Urothelium cell line (cell line): ENCODE results near the gene RELA.
"Not testable (repeated sequence)": the region's sequence is repeated elsewhere in the genome, so short reads cannot be mapped to it uniquely, and the experiment has no call there.

Experiments used
- DNase-seq: peaks from one replicate; pipeline ENCODE4 v3.0.0; 2011; ENCODE audit warnings: low spot score, mixed read lengths
- FAIRE-seq: peaks from 2 replicates; lab custom pipeline; 2011; peaks lifted over from hg19 to GRCh38; lab: Jason Lieb, UNC

RELA gene

DNA sequence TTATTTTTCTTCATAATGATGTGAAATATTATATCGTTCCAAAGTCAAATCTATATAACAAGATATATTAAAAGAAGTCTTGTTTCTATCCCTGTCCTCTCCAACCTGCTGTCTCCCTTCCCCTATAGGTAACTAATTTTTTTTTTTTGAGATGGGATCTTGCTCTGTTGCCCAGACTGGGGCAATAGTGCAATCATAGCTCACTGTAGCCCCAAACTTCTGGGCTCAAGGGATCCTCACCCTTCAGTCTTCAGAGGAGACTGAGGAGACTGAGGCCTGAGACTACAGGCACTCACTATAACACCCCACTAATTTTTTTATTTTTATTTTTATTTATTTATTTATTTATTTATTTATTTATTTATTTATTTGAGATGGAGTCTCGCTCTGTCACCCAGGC lies 10.3 kb upstream of the RELA start:
- no peak for FAIRE-seq
- no peak for DNase-seq

DNA sequence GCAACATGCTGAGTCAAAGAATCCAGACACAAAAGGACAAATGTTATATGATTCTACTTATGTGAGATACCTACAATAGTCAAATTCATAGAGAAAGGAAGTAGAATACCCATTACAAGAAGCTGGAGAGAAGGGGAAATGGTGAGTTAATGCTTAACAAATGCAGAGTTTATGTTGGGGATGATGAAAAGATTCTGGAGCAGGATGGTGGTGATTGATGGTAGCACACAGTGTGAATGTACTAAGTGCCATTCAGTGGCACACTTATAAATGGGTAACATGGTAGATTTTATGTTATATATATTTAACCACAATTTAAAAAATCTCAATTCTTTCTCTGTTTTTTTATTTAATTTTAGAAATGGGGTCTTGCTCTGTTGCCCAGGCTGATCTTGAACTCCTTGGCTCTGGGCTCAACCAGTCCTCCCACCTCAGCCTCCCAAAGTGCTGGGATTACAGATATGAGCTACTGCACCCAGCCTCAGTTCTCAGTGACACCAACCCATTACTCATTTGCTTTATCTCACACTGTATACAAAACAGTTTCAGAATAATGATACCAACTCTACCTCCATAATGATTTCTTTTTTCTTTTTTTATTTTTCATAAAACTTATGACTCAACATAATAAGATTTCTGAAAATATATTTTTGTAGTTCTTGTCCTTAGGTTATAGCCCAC lies 9.6 kb upstream of the RELA start:
- FAIRE-seq (no peak), DNase-seq (no peak)

DNA sequence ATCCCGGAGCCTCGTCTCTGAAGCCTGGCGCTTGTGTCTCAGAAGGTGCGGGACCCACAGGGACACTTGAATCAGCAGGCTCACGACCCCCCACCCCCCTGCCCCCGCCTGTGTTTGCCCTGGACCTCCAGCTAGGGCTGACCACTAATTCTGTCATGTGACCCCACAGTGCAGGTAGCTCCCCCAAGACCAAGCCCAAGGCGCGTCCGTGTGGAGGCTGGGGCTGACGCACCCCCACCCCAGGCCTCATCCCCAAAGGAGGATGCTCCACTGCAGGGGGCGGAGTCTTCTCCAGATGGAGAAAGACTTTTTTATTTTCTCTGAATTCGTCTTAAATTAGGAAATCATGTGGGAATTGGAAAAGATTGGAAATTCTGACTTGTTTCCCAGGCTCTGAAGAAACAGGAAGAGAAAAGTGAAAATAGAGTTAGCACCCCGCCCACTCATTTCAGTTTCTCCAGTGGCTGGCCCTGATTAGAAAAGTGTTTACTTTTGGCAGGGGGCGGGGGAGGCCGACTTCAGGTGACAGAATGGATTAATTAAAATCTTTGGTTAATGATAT lies 1.0 kb upstream of the RELA start:
- FAIRE-seq, result no peak
- DNase-seq, result peak; percentile 57

DNA sequence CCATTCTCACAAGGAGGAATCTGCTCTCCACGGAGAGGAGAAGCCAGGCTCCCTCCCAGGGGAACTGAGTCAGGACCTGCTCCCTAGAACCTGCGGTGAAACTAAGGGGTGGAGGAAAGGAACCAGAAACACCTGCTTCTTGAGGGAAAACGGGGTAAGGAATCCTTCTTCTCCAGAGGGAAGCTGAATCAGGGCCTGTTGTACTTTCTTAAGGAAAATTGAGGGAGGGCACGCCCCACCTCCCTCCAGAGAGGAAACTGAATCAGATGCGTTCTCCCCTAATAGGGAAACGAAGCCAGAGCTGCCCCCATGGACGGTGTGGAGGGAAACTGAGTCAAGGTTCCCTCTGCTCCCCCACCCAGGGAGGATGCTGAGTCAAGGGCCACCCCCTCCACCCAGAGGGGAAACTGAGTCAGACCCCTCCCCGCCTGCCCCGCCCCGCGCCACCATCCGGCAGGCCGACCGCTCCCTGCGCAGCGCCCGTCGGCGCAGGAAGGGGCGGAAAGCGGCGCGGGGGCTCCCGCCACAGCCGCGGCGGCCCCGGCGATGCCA lies 393 bp downstream of the RELA start:
- no peak for DNase-seq
- no peak for FAIRE-seq

DNA sequence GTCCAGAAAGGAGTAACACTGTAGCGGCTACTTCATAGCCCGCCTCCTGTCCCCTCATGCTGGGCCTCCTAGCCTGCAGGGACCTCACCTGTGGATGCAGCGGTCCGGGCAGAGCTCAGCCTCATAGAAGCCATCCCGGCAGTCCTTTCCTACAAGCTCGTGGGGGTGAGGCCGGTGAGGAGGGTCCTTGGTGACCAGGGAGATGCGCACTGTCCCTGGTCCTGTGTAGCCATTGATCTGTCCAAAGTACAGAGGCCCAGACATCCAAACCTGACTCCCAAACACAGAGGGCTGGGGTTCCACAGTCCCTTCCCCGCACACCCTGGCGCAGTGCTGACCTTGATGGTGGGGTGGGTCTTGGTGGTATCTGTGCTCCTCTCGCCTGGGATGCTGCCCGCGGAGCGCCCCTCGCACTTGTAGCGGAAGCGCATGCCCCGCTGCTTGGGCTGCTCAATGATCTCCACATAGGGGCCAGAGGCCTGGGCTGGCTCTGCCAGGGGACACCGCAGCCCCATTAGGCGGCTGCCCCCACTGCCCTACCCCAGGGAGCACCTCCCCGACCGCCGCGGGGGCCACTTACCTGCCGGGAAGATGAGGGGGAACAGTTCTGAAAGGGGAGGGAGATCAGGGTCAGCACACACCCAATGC lies 993 bp downstream of the RELA start:
- no peak for FAIRE-seq

DNA sequence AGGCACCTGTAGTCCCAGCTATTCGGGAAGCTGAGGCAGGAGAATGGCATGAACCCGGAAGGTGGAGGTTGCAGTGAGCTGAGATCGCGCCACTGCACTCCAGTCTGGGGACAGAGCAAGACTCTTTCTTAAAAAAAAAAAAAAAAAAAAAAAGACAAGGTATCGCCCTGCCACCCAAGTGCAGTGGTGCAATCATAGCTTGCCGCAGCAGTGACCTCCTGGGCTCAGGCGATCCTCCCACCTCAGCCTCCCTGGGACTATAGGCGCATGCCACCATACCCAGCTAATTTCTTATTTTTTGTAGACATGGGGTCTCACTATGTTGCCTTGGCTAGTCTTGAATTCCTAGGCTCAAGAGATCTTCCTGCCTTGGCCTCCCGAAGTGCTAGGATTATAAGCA lies 1.8 kb downstream of the RELA start:
- FAIRE-seq, DNase-seq: not testable (repeated sequence)

More for the DNA sequence above, 993 bp downstream of the RELA start:
- DNase-seq, result no peak

DNA sequence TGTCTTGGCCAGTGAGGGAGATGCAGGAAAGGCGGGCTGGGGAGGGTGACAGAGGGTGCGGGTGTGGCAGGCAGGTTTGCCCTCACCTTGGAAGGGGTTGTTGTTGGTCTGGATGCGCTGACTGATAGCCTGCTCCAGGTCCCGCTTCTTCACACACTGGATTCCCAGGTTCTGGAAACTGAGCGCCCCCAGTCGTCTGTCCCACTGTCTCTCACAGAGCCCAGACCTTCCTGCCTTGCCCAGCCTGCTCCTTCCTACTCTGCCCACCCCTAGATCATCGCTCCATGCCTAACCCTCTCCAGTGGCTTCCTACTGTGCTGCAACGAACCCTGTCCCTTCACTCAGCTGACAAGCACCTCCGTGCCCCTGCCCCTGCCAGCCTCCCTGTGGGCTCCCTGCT lies 2.7 kb downstream of the RELA start:
- no peak for DNase-seq
- no peak for FAIRE-seq

DNA sequence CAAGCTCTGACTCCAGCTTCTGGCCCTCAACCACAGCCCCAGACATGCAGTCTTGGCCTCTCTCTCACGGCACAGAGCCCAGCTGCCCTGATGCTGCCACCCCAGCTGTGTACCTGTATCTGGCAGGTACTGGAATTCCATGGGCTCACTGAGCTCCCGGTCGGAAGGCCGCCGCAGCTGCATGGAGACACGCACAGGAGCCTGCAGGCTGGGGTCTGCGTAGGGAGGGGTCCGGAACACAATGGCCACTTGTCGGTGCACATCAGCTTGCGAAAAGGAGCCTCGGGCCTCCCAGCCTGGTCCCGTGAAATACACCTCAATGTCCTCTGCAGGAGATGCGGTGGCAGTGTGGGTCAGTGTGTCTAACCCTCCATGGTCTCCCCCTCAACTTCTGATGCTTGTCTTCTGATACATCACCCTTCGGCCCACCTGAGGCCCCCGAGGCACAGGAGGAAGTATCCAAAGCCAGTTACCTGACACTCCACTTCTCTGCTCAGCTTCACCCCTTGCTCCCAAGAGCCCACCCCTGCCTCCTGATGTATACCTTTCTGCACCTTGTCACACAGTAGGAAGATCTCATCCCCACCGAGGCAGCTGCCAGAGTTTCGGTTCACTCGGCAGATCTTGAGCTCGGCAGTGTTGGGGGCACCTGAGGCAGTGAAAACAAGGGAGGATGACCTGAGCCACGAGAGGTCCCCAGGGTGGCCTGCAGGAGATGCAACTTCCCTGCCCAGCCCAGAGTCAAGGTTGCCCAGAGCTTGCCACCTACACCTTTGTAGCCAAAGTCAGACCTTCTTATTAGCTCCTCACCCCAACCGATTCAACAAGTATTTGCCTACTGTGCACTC lies 4.3 kb downstream of the RELA start:
- FAIRE-seq (no peak), DNase-seq (no peak)

DNA sequence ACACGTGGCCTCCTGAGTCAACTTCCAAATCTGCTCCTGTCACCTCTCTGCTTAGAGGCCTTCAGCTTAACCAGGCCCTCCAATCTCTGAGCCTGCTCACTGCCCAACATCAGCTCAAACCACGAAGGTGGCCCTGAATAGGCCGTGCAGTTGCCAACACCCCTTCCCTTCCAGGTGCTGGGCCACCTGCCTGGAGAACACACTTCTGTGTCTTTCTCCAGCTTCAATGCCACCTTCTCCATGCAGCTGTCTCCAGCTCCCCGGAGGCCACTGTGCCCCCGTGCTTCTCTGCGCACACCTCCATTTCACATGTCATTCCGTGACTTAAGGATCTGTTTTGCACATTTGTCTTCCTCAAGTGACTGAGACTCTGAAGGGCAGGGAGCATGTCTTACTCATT lies 5.3 kb downstream of the RELA start:
- DNase-seq (no peak), FAIRE-seq (no peak)

DNA sequence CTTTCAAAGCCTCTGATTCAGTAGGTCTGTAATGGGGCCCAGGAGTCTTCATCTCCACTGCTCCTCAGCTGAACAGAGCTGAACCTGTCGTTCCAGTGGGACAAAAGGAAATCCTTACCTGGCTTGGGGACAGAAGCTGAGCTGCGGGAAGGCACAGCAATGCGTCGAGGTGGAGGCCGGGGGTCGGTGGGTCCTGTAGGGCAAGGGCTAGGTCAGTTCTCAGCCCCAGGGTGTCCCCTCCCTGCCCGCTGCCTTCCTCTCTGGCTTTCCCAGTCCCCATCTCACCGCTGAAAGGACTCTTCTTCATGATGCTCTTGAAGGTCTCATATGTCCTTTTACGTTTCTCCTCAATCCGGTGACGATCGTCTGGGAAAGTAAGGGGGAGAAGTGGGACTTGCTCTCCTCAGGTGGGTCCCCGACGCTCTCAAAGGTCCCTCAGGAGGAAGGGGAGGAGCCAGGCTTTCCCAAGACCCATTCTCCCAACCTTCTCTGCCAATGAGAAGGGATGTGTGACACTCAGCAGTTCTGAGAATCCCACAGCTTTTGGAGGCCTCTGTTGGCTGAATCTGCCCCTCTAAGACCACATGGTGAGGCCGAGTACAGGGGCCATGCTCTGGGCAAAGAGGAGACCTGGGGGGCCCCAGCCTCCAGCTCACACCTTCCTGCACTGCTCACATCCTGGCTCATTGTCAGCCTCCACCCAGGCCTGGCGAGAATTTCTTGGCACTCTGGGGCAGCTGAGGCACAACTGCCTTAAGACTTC lies 7.0 kb downstream of the RELA start:
- FAIRE-seq, result no peak
- DNase-seq, result no peak

DNA sequence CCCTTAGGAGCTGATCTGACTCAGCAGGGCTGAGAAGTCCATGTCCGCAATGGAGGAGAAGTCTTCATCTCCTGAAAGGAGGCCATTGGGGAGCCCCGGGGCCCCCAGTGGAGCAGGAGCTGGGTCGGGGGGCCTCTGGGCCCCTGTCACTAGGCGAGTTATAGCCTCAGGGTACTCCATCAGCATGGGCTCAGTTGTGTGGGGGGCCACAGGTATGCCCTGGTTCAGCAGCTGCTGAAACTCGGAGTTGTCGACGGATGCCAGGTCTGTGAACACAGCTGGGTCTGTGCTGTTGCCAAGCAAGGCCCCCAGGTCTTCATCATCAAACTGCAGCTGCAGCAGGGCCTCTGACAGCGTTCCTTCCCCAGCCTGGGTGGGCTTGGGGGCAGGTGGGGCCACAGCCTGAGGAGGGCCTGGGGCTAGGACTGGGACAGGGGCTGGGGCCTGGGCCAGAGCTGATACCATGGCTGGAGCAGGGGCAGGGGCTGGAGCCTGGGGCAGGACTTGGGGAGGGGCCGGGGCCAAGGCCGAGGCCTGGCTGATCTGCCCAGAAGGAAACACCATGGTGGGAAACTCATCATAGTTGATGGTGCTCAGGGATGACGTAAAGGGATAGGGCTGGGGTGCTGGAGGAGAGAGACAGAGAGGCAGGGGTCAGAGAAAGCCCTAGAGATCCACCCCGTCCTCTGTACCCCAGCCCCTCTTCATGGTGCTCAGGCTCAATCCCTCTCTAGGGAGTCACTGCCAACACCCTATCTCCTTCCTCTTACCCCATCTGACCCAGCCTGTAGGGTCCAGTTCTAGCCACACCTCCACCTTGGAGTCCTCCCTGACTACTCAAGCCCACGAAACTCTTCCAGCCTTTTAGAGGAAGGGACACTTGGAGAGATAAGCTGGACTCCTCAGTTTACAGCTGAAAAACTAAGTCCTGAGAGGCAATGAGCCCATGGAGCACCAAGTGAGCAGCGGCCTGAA lies 8.1 kb downstream of the RELA start:
- FAIRE-seq, result no peak

DNA sequence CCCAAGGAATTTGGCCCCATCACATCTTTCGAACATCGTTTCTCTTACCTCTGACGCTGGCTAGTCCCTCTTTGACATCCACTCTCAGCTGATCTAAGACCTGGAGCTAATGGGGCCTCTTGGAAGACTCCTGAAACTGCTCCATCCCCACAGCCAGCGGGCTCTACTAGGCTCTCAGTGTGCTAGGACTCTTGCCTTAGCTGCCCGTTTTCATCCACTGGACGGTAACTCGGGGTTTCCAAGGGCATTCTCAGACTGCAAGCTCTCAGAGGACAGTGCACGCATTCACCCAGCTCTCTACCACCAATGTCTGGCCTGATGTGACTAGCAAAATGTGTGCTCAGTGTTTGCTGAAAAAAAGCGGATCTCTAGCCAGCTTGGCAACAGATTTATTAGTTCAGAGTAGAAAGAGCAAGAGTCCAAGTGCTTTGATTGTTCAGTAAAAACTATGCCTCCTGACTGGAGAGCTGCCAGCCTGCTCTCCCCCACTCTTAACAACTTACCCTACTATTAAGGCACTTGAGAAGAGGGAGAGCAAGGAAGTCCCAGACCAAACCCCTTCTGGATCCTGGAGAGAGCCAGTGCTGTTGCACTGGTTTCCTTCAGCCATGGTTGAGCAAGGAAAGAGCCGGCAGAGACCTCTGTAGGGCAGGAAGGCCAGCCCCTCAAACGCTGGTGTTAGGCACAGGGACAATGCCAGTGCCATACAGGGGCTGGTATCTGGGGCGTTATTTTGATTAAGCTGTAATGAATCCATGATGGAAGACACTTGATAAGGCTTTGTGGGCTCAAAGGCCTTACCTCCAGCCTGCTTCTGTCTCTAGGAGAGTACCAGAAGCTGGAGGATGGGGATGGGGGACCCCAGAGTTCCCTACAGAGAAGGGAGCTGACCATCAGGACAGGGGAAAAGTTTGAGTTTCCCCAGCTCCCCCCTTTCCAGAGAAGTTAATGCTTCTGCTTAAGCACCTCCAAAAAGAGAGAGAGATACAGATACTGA lies 9.2 kb downstream of the RELA start:
- no peak for FAIRE-seq
- no peak for DNase-seq

More for the DNA sequence above, 8.1 kb downstream of the RELA start:
- DNase-seq, result no peak

DNA sequence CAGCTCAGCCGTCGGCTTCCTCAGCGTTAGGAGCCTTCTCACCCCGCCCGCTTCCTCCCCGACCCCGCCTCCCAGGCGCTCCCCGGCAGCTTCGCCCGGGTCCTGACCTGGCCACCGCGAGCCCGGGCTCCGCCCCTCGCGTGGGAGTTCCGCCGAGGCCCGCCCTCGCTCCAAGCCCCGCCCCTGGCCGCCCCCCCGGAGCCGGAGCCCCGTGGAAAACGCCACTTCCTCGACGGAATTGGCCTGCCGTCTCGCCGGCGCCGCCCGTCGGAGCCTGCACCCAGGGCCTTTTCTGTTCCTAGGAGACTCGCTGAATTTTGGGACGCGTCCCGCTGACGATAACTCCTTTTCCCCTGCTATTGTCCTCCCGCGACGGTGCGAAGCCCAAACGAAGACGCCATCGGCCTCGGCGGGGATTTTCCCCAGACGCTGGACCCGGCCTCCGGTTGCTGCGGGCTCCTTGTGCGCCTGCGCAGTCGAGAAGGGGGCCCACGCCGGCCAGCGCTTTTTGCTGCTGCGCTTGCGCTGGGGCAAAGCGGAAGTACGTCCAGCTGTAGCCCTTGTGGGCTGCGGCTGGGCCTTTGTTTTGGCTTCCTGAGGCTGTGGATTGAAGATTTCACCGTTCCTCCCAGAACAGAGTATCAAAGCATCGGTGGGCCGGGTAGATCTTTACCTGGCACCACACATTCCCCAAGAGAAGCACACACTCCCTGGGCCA lies 10.0 kb downstream of the RELA start:
- DNase-seq (peak; percentile 98), FAIRE-seq (no peak)

DNA sequence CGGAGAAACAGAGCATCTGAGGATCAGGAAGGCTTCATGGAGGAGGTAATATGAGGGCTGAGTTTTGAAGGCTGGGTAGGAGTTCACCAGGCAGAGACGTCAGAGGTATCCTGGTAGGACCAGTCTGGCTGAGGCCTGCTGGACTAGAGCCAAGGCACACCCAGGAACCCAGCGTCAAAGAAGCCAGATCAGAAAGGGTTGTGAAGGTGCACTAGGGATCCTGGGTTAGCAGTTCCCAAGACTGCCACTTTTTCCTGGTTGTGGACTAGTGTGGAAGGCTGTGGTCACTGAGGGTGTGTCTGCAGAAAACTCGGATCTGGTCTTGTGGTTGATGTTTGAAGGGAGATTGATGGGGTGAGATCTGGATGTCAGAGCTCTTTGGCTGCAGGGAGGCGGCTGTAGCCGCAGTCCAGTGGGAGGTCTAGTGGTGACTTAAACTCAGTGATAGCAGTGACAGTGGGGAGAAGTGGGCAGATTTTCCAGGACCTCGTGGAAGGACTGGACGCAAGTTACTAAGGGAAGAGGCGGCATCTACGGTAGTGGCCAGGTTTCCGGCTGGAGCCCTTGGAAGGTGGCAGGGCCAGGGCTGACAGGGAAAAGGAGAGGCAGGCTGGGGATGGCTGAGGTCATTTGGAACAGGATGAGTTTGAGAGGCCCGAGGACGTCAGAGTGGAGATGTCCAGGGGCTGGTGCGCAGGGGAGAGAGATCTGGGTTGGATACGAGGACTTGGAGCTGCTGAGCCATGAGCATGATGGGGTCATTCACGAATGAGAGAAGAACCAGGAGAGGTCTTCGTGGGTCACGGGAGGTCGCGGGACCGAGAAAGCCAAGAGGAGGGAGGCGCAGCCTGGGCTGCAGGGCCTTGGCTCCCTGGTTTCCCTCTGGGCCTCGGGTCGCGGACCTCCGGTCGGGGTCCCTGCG lies 10.9 kb downstream of the RELA start:
- no peak for FAIRE-seq
- no peak for DNase-seq

DNA sequence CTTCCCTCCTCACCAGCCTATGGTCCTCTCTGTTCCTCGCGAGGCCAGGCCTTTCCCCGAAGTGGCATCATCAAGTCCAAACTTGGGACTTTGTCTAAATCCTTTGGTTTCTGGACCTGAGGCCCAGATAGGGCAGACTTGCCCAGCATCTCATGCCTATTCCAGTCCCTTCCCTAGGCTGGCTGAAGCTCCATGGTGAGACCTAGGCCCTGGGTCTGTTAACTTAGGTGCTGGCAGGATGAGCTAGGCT lies 11.5 kb downstream of the RELA start:
- no peak for FAIRE-seq
- DNase-seq, result no peak

DNA sequence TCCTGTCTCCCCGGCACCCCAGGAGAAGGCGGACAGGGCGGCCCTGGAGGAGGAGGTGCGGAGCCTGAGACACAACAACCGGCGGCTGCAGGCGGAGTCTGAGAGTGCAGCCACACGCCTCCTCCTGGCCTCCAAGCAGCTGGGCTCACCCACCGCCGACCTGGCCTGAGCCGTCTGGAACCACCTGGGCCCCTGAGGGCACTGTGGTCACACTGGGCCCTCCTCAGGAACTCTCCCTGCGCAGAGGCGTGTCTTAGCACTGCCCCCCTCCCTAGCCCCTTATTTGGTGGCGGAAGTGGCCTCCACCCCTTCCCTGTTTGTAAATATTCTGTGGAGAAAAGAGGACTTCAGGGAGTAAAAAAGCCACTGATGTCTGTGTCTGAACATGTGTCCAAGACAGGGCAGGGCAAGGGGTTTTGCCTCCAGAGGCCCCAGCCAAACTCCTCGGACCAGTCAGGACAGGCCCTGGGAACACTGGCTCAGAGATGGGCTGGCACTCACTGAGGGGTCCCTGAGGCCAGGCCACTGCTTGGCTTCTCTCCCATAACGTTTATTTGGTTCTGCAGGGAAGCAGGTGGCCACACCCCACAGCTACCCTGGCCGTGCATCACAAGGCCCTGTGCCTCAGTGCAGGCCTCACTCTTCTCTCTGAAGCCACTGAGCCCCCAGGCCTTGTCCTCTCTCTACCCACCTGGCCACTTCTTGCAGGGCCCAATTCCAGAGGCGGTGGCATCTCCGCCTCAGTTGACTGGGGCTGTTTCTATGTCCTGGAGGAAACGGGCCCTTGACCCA lies 12.0 kb downstream of the RELA start:
- DNase-seq (no peak), FAIRE-seq (no peak)
